IPS-18c (cell line): ENCODE measurements around the gene PROM1.

Experiments used
- H3K4me3 ChIP-seq: 2 replicates; pipeline ENCODE4 v1.7.0; 2013; ENCODE audit warnings: low read depth, mild to moderate bottlenecking, low read length, moderate library complexity; ENCODE audit not compliant: insufficient read depth
- H3K9me3 ChIP-seq: one replicate; pipeline ENCODE4 v1.6.1; 2013; ENCODE audit warnings: mild to moderate bottlenecking, low read length, moderate library complexity; ENCODE audit not compliant: control insufficient read depth, insufficient read depth

Gene PROM1

GRCh38 chr4:16021804-16022560 is 61.8 kb downstream of the PROM1 start:
- H3K4me3 ChIP-seq: no peak overlapping the region
- H3K9me3 ChIP-seq: no peaks in the 10 kb centered on the region

GRCh38 chr4:16019649-16020048 is 64.2 kb downstream of the PROM1 start:
- Histone ChIP-seq H3K4me3 (no peak overlapping the region), H3K9me3 (no peaks in the 10 kb centered on the region)

- no peaks in the 10 kb centered on the region for H3K9me3 ChIP-seq
- no peak overlapping the region for H3K4me3 ChIP-seq
These were observed 65.0 kb downstream of the PROM1 start for GRCh38 chr4:16018841-16019240.

- H3K9me3 ChIP-seq: no peaks in the 10 kb centered on the region
These were observed 65.7 kb downstream of the PROM1 start for GRCh38 chr4:16018061-16018676.

GRCh38 chr4:16016536-16016935 is 67.3 kb downstream of the PROM1 start:
- no peak overlapping the region for H3K4me3 ChIP-seq
- H3K9me3 ChIP-seq: no peaks in the 10 kb centered on the region

More at GRCh38 chr4:16018061-16018676, 65.7 kb downstream of the PROM1 start:
- no peak overlapping the region for H3K4me3 ChIP-seq

GRCh38 chr4:16011173-16011572 is 72.7 kb downstream of the PROM1 start:
- Histone ChIP-seq H3K9me3 (no peaks in the 10 kb centered on the region), H3K4me3 (no peak overlapping the region)

GRCh38 chr4:16009153-16009552 is 74.7 kb downstream of the PROM1 start:
- no peaks in the 10 kb centered on the region for H3K9me3 ChIP-seq
- no peak overlapping the region for H3K4me3 ChIP-seq

GRCh38 chr4:16007471-16008095 is 76.2 kb downstream of the PROM1 start:
- Histone ChIP-seq H3K4me3 (no peak overlapping the region), H3K9me3 (no peaks in the 10 kb centered on the region)

GRCh38 chr4:16006771-16007446 is 76.9 kb downstream of the PROM1 start:
- Histone ChIP-seq H3K4me3 (no peak overlapping the region), H3K9me3 (no peaks in the 10 kb centered on the region)

- Histone ChIP-seq H3K9me3 (no peaks in the 10 kb centered on the region), H3K4me3 (no peak overlapping the region)
These were observed 78.1 kb downstream of the PROM1 start for GRCh38 chr4:16005676-16006075.

- Histone ChIP-seq H3K4me3 (no peak overlapping the region), H3K9me3 (no peaks in the 10 kb centered on the region)
These were observed 82.4 kb downstream of the PROM1 start for GRCh38 chr4:16001484-16001858.

- Histone ChIP-seq H3K4me3 (no peak overlapping the region), H3K9me3 (no peaks in the 10 kb centered on the region)
These were observed 82.9 kb downstream of the PROM1 start for GRCh38 chr4:16000708-16001483.

GRCh38 chr4:15996773-15997172 is 87.0 kb downstream of the PROM1 start:
- Histone ChIP-seq H3K4me3 (no peak overlapping the region), H3K9me3 (no peaks in the 10 kb centered on the region)

GRCh38 chr4:15995826-15996225 is 88.0 kb downstream of the PROM1 start:
- H3K9me3 ChIP-seq: no peaks in the 10 kb centered on the region
- H3K4me3 ChIP-seq: no peak overlapping the region

- Histone ChIP-seq H3K9me3 (peaks cover 3% of the 10 kb centered on the region), H3K4me3 (no peak overlapping the region)
These were observed 91.7 kb downstream of the PROM1 start for GRCh38 chr4:15992167-15992485.

GRCh38 chr4:15990570-15991285 is 93.1 kb downstream of the PROM1 start:
- no peak overlapping the region for H3K4me3 ChIP-seq
- peaks cover 3% of the 10 kb centered on the region for H3K9me3 ChIP-seq

- Histone ChIP-seq H3K9me3 (peaks cover 3% of the 10 kb centered on the region), H3K4me3 (no peak overlapping the region)
These were observed 94.4 kb downstream of the PROM1 start for GRCh38 chr4:15989424-15989823.
